ENCODE measurements around the gene GSTA3. TPM values are rescaled to one million over a fixed set of nuclear protein-coding genes. Genes with fewer than 3 reads are reported as not detected.

GSTA3 gene
- total RNA-seq, 3 donors from 2014 or later = not detected

DNA sequence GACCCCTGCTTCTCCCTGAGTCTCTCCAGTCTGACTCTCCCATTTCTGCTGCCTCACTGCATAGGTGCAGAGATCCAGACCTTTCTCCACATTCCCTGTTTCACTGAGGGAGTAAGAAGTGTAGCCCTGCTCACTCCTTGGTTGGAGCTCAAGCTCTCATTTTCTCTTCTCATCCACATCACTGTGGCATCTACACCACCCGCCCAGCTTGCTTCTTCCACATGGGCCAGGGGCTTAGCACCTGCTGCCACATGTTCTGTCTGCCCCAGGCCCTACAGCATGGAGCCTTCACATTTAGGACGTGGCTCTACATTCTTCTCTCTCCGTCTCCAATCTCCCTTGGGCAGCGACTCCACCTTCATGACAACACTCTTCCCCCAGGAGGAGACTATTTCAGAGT is 60.4 kb downstream of the GSTA3 start:
- Histone ChIP-seq H3K36me3 (no peaks in the 10 kb centered on the region), H3K9me3 (no peaks in the 10 kb centered on the region), H3K27ac (no peak overlapping the region), H3K4me1 (no peaks in the 10 kb centered on the region), H3K27me3 (no peaks in the 10 kb centered on the region), H3K4me3 (no peak overlapping the region)
- TF ChIP-seq POLR2A (IDR thresholded peaks at IDR 0.05) (no peak), CTCF (IDR thresholded peaks at IDR 0.05) (no peak), POLR2AphosphoS5 (IDR thresholded peaks at IDR 0.05) (no peak)
- no peak for DNase-seq (ENCODE audit: low spot score in 2 of 2)
- intact Hi-C loops (cut with DNase I; ENCODE audit: low total_unique reads) = no loop called here

Other genes with a start within 250 kb of the GSTA3 start
- gene TMEM14A, start 238.6 kb downstream of the GSTA3 start, total RNA-seq = 10 to 100 TPM; 16.5 to 33.2 (median 19.7) TPM
- not detected for gene GSTA2, start 146.2 kb downstream of the GSTA3 start, total RNA-seq
- 1 to 10 TPM in 1 of 3 donors, under 1 TPM in 1, not detected in 1; 0.88 to 2.0 TPM for gene GSTA1, start 105.9 kb downstream of the GSTA3 start, total RNA-seq
- gene GSTA5, start 68.9 kb downstream of the GSTA3 start, total RNA-seq = not detected
- gene GSTA4, start 85.6 kb upstream of the GSTA3 start, total RNA-seq = 10 to 100 TPM; 19.3 to 25.9 (median 20.6) TPM
- 10 to 100 TPM; 15.1 to 27.7 (median 16.6) TPM for gene CILK1, start 152.1 kb upstream of the GSTA3 start, total RNA-seq
- gene FBXO9, start 155.7 kb upstream of the GSTA3 start, total RNA-seq = 10 to 100 TPM; 58.9 to 88.5 (median 68.5) TPM
- under 1 TPM in 1 of 3 donors, not detected in 2; 0.32 TPM for gene GCM1, start 239.1 kb upstream of the GSTA3 start, total RNA-seq